HG03103 (cell line): ENCODE measurements around the gene NEURL2.

Experiments
- ATAC-seq: cut with Tn5 transposase; IDR thresholded peaks from one replicate; pipeline ENCODE4 v1.9.1; 2021; ENCODE audit warnings: low read depth; ENCODE audit not compliant: unreplicated experiment

Gene NEURL2

GRCh38 chr20:45920462-45921336 is 29.7 kb upstream of the NEURL2 start:
- no peak for ATAC-seq

GRCh38 chr20:45919542-45920399 is 28.8 kb upstream of the NEURL2 start:
- no peak for ATAC-seq

GRCh38 chr20:45918779-45919537 is 27.9 kb upstream of the NEURL2 start:
- ATAC-seq = no peak

- no peak for ATAC-seq
These were observed 27.3 kb upstream of the NEURL2 start for GRCh38 chr20:45918182-45918737.

- no peak for ATAC-seq
These were observed 26.8 kb upstream of the NEURL2 start for GRCh38 chr20:45917790-45918141.

GRCh38 chr20:45913116-45913515 is 22.1 kb upstream of the NEURL2 start:
- ATAC-seq = no peak

GRCh38 chr20:45912344-45912682 is 21.3 kb upstream of the NEURL2 start:
- ATAC-seq = no peak

GRCh38 chr20:45911486-45912343 is 20.7 kb upstream of the NEURL2 start, which contains the start of gene PLTP:
PLTP (minus strand) TSS chr20:45912155; CDS start chr20:45911452, 703 bp downstream.
- no peak for ATAC-seq

- peak; percentile 84 for ATAC-seq
These were observed 19.9 kb upstream of the NEURL2 start for GRCh38 chr20:45910670-45911485.

- no peak for ATAC-seq
These were observed 19.0 kb upstream of the NEURL2 start for GRCh38 chr20:45909817-45910669.

- ATAC-seq = no peak
These were observed 18.4 kb upstream of the NEURL2 start for GRCh38 chr20:45909336-45909808.

GRCh38 chr20:45908084-45908483 is 17.1 kb upstream of the NEURL2 start:
- ATAC-seq = no peak

- ATAC-seq = no peak
These were observed 16.4 kb upstream of the NEURL2 start for GRCh38 chr20:45907219-45907948.

GRCh38 chr20:45905505-45906079 is 14.6 kb upstream of the NEURL2 start:
- no peak for ATAC-seq

GRCh38 chr20:45904583-45905504 is 13.8 kb upstream of the NEURL2 start:
- no peak for ATAC-seq

- no peak for ATAC-seq
These were observed 11.2 kb upstream of the NEURL2 start for GRCh38 chr20:45902199-45902701.
